ENCODE results near the gene SBNO1. TPM values are rescaled to one million over a fixed set of nuclear protein-coding genes. Genes with fewer than 3 reads are reported as not detected.
"Not testable (repeated sequence)": the region's sequence is repeated elsewhere in the genome, so short reads cannot be mapped to it uniquely, and the experiment has no call there.

SBNO1 gene
- total RNA-seq, 2 donors from 2014 or later, result 44.8 to 49.0 TPM

- H3K4me1 Mint-ChIP-seq (ENCODE audit: low read depth in 2 of 2), result peaks cover 6 to 20% of the 10 kb centered on the region in 2 donors
- no peaks in the 10 kb centered on the region for H3K9me3 Mint-ChIP-seq
- ATAC-seq (no peak), DNase-seq (ENCODE audit: low spot score) (no peak)
- no peak overlapping the region for H3K27ac Mint-ChIP-seq
- H3K36me3 Mint-ChIP-seq, result no peaks in the 10 kb centered on the region
- H3K4me3 Mint-ChIP-seq, result peak overlapping the region; percentile 32
- no peaks in the 10 kb centered on the region for H3K27me3 Mint-ChIP-seq
Observed at GRCh38 chr12:123267991-123268843, 96.4 kb downstream of the SBNO1 start.

GRCh38 chr12:123267335-123267920 lies 97.2 kb downstream of the SBNO1 start:
- Mint-ChIP-seq H3K4me1 (ENCODE audit: low read depth in 2 of 2) (peaks cover 6 to 20% of the 10 kb centered on the region in 2 donors), H3K36me3 (no peaks in the 10 kb centered on the region), H3K27ac (no peak overlapping the region), H3K27me3 (no peaks in the 10 kb centered on the region), H3K9me3 (no peaks in the 10 kb centered on the region), H3K4me3 (no peak overlapping the region)
- ATAC-seq (no peak), DNase-seq (ENCODE audit: low spot score) (no peak)

- Mint-ChIP-seq H3K36me3 (no peaks in the 10 kb centered on the region), H3K27me3 (no peaks in the 10 kb centered on the region), H3K27ac (no peak overlapping the region), H3K4me3 (no peak overlapping the region), H3K4me1 (ENCODE audit: low read depth in 2 of 2) (peaks cover 6 to 20% of the 10 kb centered on the region in 2 donors), H3K9me3 (no peaks in the 10 kb centered on the region)
- no peak for DNase-seq (ENCODE audit: low spot score)
- ATAC-seq, result no peak
Observed at GRCh38 chr12:123266679-123267277, 97.9 kb downstream of the SBNO1 start.

- DNase-seq (ENCODE audit: low spot score) (no peak), ATAC-seq (no peak)
- Mint-ChIP-seq H3K27me3 (no peaks in the 10 kb centered on the region), H3K36me3 (no peaks in the 10 kb centered on the region), H3K27ac (no peak overlapping the region), H3K4me1 (ENCODE audit: low read depth in 2 of 2) (peaks cover 6 to 20% of the 10 kb centered on the region in 2 donors), H3K9me3 (no peaks in the 10 kb centered on the region), H3K4me3 (no peak overlapping the region)
Observed at GRCh38 chr12:123265851-123266678, 98.6 kb downstream of the SBNO1 start.

GRCh38 chr12:123264642-123265041 lies 100.0 kb downstream of the SBNO1 start:
- Mint-ChIP-seq H3K27me3 (no peaks in the 10 kb centered on the region), H3K27ac (no peak overlapping the region), H3K4me3 (no peak overlapping the region), H3K4me1 (ENCODE audit: low read depth in 2 of 2) (peaks cover 0 to 14% of the 10 kb centered on the region in 2 donors), H3K36me3 (peaks cover 5% of the 10 kb centered on the region), H3K9me3 (no peaks in the 10 kb centered on the region)
- DNase-seq (ENCODE audit: low spot score) (no peak), ATAC-seq (no peak)

- no peak for ATAC-seq
- peaks cover 5% of the 10 kb centered on the region for H3K36me3 Mint-ChIP-seq
- no peak for DNase-seq (ENCODE audit: low spot score)
- H3K4me1 Mint-ChIP-seq (ENCODE audit: low read depth in 2 of 2), result peaks cover 0 to 6% of the 10 kb centered on the region in 2 donors
- no peak overlapping the region for H3K4me3 Mint-ChIP-seq
- H3K27me3 Mint-ChIP-seq, result no peaks in the 10 kb centered on the region
- no peaks in the 10 kb centered on the region for H3K9me3 Mint-ChIP-seq
- no peak overlapping the region for H3K27ac Mint-ChIP-seq
Observed at GRCh38 chr12:123263196-123263817, 101.3 kb downstream of the SBNO1 start.

- no peaks in the 10 kb centered on the region for H3K9me3 Mint-ChIP-seq
- peaks cover 0 to 3% of the 10 kb centered on the region in 2 donors for H3K4me1 Mint-ChIP-seq (ENCODE audit: low read depth in 2 of 2)
- H3K36me3 Mint-ChIP-seq, result peaks cover 12% of the 10 kb centered on the region
- H3K4me3 Mint-ChIP-seq, result no peak overlapping the region
- DNase-seq (ENCODE audit: low spot score) (no peak), ATAC-seq (no peak)
- no peaks in the 10 kb centered on the region for H3K27me3 Mint-ChIP-seq
- H3K27ac Mint-ChIP-seq, result no peak overlapping the region
Observed at GRCh38 chr12:123261196-123261595, 103.5 kb downstream of the SBNO1 start.

GRCh38 chr12:123260081-123260480 lies 104.6 kb downstream of the SBNO1 start:
- Mint-ChIP-seq H3K27ac (no peak overlapping the region), H3K27me3 (no peaks in the 10 kb centered on the region), H3K4me1 (ENCODE audit: low read depth in 2 of 2) (peaks cover 0 to 3% of the 10 kb centered on the region in 2 donors), H3K36me3 (peaks cover 12% of the 10 kb centered on the region), H3K4me3 (no peak overlapping the region), H3K9me3 (no peaks in the 10 kb centered on the region)
- DNase-seq (ENCODE audit: low spot score), result no peak
- ATAC-seq, result no peak

- no peak overlapping the region for H3K27ac Mint-ChIP-seq
- H3K9me3 Mint-ChIP-seq, result no peaks in the 10 kb centered on the region
- H3K4me1 Mint-ChIP-seq (ENCODE audit: low read depth in 2 of 2), result peaks cover 0 to 4% of the 10 kb centered on the region in 2 donors
- no peak for ATAC-seq
- H3K4me3 Mint-ChIP-seq, result no peak overlapping the region
- H3K36me3 Mint-ChIP-seq, result peaks cover 12% of the 10 kb centered on the region
- DNase-seq (ENCODE audit: low spot score), result no peak
- H3K27me3 Mint-ChIP-seq, result no peaks in the 10 kb centered on the region
Observed at GRCh38 chr12:123258593-123258992, 106.1 kb downstream of the SBNO1 start.

- ATAC-seq (no peak), DNase-seq (ENCODE audit: low spot score) (no peak)
- Mint-ChIP-seq H3K4me3 (no peak overlapping the region), H3K36me3 (peaks cover 11% of the 10 kb centered on the region), H3K27ac (no peak overlapping the region), H3K27me3 (no peaks in the 10 kb centered on the region), H3K9me3 (no peaks in the 10 kb centered on the region), H3K4me1 (ENCODE audit: low read depth in 2 of 2) (peaks cover 8 to 20% of the 10 kb centered on the region in 2 donors)
Observed at GRCh38 chr12:123254853-123255446, 109.7 kb downstream of the SBNO1 start.

GRCh38 chr12:123253641-123254459 lies 110.8 kb downstream of the SBNO1 start:
- no peak overlapping the region for H3K4me3 Mint-ChIP-seq
- no peaks in the 10 kb centered on the region for H3K9me3 Mint-ChIP-seq
- H3K4me1 Mint-ChIP-seq (ENCODE audit: low read depth in 2 of 2), result peaks cover 12 to 24% of the 10 kb centered on the region in 2 donors
- no peak overlapping the region for H3K27ac Mint-ChIP-seq
- ATAC-seq, result no peak
- H3K27me3 Mint-ChIP-seq, result no peaks in the 10 kb centered on the region
- no peak for DNase-seq (ENCODE audit: low spot score)
- H3K36me3 Mint-ChIP-seq, result peaks cover 14% of the 10 kb centered on the region

- DNase-seq (ENCODE audit: low spot score); H3K27me3 Mint-ChIP-seq; H3K27ac Mint-ChIP-seq; H3K9me3 Mint-ChIP-seq; ATAC-seq; H3K4me3 Mint-ChIP-seq: not testable (repeated sequence)
- H3K4me1 Mint-ChIP-seq (ENCODE audit: low read depth in 2 of 2), result peaks cover 14 to 28% of the 10 kb centered on the region in 2 donors
- H3K36me3 Mint-ChIP-seq, result peaks cover 14% of the 10 kb centered on the region
Observed at GRCh38 chr12:123252365-123252764, 112.3 kb downstream of the SBNO1 start.
